ENCODE measurements around the gene DLG5.
"Not testable (repeated sequence)": the region's sequence is repeated elsewhere in the genome, so short reads cannot be mapped to it uniquely, and the experiment has no call there.

Gene DLG5

DNA sequence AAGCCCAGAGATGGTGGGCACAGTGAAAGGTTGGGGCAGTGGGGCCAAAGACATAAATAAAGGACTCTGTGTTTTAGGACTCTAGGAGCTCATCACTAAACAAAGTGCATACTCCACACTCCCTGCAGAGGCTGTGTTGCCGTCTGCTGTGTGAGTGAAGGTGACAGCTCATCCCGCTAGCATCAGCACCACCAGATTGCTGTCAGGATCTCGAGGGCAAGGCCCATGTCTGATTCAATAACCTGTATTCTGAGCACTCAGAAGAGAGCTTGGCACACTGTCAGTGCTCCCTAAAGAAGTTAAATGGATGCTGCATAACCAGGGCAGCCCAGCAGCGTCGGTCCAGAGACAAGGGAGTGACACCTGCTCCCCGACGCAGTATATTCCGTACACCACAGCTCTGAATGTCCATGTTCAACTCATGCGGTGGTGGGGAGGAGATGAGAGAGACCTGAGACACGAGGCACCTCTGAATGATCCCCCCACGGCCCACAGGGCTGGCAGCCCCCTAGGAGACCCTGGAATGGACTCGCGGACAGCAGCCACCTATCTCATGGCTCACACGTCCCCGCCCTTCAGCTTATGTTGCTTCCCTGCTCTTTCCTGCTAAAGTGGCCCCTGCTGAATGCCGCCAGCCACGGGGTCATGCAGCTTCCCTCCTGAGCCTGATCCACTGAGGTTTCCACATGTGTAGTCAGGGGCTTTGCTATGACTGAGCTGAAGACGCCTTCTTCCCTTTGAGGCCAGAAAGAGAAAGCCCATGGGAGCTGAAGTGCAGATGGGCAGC is 156.3 kb downstream of the DLG5 start:
- Histone ChIP-seq H3K27me3 (replicated peaks; ENCODE audit: control insufficient read depth, insufficient read depth, low read length) (no peaks in the 10 kb centered on the region), H3K9me3 (ENCODE audit: control insufficient read depth, low read length) (no peaks in the 10 kb centered on the region), H3K4me1 (ENCODE audit: control insufficient read depth, insufficient read depth, low read length) (no peaks in the 10 kb centered on the region), H3K4me3 (ENCODE audit: low read length) (no peak overlapping the region), H3K36me3 (ENCODE audit: control insufficient read depth, insufficient read depth, low read length, severe bottlenecking) (no peaks in the 10 kb centered on the region), H3K9ac (ENCODE audit: low read length) (no peak overlapping the region)
- DNase-seq (ENCODE audit: low read depth) = no peak

GRCh38 chr10:77768039-77768438 is 158.5 kb downstream of the DLG5 start:
- Histone ChIP-seq H3K4me1 (ENCODE audit: control insufficient read depth, insufficient read depth, low read length) (no peaks in the 10 kb centered on the region), H3K9ac (ENCODE audit: low read length) (no peak overlapping the region), H3K36me3 (ENCODE audit: control insufficient read depth, insufficient read depth, low read length, severe bottlenecking) (no peaks in the 10 kb centered on the region), H3K4me3 (ENCODE audit: low read length) (no peak overlapping the region), H3K27me3 (replicated peaks; ENCODE audit: control insufficient read depth, insufficient read depth, low read length) (no peaks in the 10 kb centered on the region), H3K9me3 (ENCODE audit: control insufficient read depth, low read length) (no peaks in the 10 kb centered on the region)
- DNase-seq (ENCODE audit: low read depth) = no peak

GRCh38 chr10:77763453-77764430 is 162.8 kb downstream of the DLG5 start:
- no peaks in the 10 kb centered on the region for H3K27me3 ChIP-seq (replicated peaks; ENCODE audit: control insufficient read depth, insufficient read depth, low read length)
- no peaks in the 10 kb centered on the region for H3K9me3 ChIP-seq (ENCODE audit: control insufficient read depth, low read length)
- no peak for DNase-seq (ENCODE audit: low read depth)
- H3K4me3 ChIP-seq (ENCODE audit: low read length) = no peak overlapping the region
- no peaks in the 10 kb centered on the region for H3K36me3 ChIP-seq (ENCODE audit: control insufficient read depth, insufficient read depth, low read length, severe bottlenecking)
- no peak overlapping the region for H3K9ac ChIP-seq (ENCODE audit: low read length)
- peaks cover 3% of the 10 kb centered on the region for H3K4me1 ChIP-seq (ENCODE audit: control insufficient read depth, insufficient read depth, low read length)

GRCh38 chr10:77758406-77758805 is 168.1 kb downstream of the DLG5 start:
- H3K4me3 ChIP-seq (ENCODE audit: low read length); H3K9me3 ChIP-seq (ENCODE audit: control insufficient read depth, low read length); H3K27me3 ChIP-seq (replicated peaks; ENCODE audit: control insufficient read depth, insufficient read depth, low read length); H3K9ac ChIP-seq (ENCODE audit: low read length); H3K36me3 ChIP-seq (ENCODE audit: control insufficient read depth, insufficient read depth, low read length, severe bottlenecking): not testable (repeated sequence)
- peak; percentile 24 for DNase-seq (ENCODE audit: low read depth)
- peaks cover 14% of the 10 kb centered on the region for H3K4me1 ChIP-seq (ENCODE audit: control insufficient read depth, insufficient read depth, low read length)

- Histone ChIP-seq H3K27me3 (replicated peaks; ENCODE audit: control insufficient read depth, insufficient read depth, low read length) (no peaks in the 10 kb centered on the region), H3K9me3 (ENCODE audit: control insufficient read depth, low read length) (no peaks in the 10 kb centered on the region), H3K4me1 (ENCODE audit: control insufficient read depth, insufficient read depth, low read length) (peaks cover 14% of the 10 kb centered on the region), H3K9ac (ENCODE audit: low read length) (peak overlapping the region; percentile 39), H3K36me3 (ENCODE audit: control insufficient read depth, insufficient read depth, low read length, severe bottlenecking) (no peaks in the 10 kb centered on the region), H3K4me3 (ENCODE audit: low read length) (peak overlapping the region; percentile 50)
- peak; percentile 91 for DNase-seq (ENCODE audit: low read depth)
These were observed 170.0 kb downstream of the DLG5 start for GRCh38 chr10:77756319-77757232.

DNA sequence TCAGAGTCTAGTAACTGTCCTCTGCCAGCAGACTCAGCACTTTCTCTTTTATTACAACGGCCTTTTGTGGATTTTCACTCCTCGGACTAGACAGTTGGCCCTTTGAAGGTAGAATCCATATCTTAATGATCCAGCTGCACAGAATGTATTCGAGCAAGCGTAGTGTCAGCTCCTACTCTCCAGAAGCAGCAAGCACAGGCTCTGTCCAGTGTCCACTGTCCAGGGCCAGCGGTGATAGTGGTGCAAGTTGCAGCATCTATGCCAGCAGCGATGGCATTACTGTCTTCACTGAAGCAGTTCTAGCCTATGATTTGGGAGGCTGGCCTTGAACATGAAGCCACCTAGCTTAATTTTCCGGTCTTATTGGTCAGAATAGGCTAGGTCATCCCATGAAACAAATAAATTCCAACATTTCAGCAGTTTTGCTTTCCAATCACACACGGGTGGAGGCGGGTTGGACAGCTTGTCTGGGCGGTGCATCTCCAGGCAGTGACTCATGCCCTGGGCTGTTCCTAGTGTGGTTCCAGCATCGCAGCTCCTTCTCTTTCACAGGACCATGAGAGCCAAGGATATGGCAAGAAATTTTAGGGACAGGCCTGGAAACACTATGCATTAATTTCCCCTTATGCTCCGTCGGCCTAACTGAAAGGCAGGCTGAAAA is 180.4 kb downstream of the DLG5 start:
- Histone ChIP-seq H3K36me3 (ENCODE audit: control insufficient read depth, insufficient read depth, low read length, severe bottlenecking) (no peaks in the 10 kb centered on the region), H3K4me1 (ENCODE audit: control insufficient read depth, insufficient read depth, low read length) (peaks cover 33% of the 10 kb centered on the region), H3K9me3 (ENCODE audit: control insufficient read depth, low read length) (peaks cover 9% of the 10 kb centered on the region), H3K27me3 (replicated peaks; ENCODE audit: control insufficient read depth, insufficient read depth, low read length) (no peaks in the 10 kb centered on the region), H3K4me3 (ENCODE audit: low read length) (peak overlapping the region; percentile 51), H3K9ac (ENCODE audit: low read length) (peak overlapping the region; percentile 67)
- peak; percentile 42 for DNase-seq (ENCODE audit: low read depth)

DNA sequence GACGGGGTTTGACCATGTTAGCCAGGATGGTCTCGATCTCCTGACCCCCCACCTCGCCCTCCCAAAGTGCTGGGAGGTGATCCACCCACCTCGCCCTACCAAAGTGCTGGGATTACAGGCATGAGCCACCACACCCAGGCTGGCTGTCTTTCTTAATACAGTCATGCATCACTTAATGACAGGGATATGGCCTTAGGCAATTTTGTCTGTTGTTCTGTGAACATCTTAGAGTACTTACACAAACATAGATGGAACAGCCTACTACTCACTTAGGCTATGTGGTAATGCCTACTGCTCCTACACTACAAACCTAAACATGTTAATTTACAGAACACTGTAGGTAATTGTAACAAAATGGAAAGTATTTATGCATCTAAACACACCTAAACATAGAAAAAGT is 182.3 kb downstream of the DLG5 start:
- Histone ChIP-seq H3K27me3 (replicated peaks; ENCODE audit: control insufficient read depth, insufficient read depth, low read length) (no peaks in the 10 kb centered on the region), H3K9me3 (ENCODE audit: control insufficient read depth, low read length) (peaks cover 7% of the 10 kb centered on the region), H3K36me3 (ENCODE audit: control insufficient read depth, insufficient read depth, low read length, severe bottlenecking) (no peaks in the 10 kb centered on the region), H3K4me1 (ENCODE audit: control insufficient read depth, insufficient read depth, low read length) (peaks cover 34% of the 10 kb centered on the region), H3K9ac (ENCODE audit: low read length) (no peak overlapping the region), H3K4me3 (ENCODE audit: low read length) (no peak overlapping the region)
- DNase-seq (ENCODE audit: low read depth) = no peak

- H3K9me3 ChIP-seq (ENCODE audit: control insufficient read depth, low read length) = peaks cover 6% of the 10 kb centered on the region
- no peak overlapping the region for H3K4me3 ChIP-seq (ENCODE audit: low read length)
- H3K36me3 ChIP-seq (ENCODE audit: control insufficient read depth, insufficient read depth, low read length, severe bottlenecking) = no peaks in the 10 kb centered on the region
- DNase-seq (ENCODE audit: low read depth) = no peak
- H3K27me3 ChIP-seq (replicated peaks; ENCODE audit: control insufficient read depth, insufficient read depth, low read length) = no peaks in the 10 kb centered on the region
- H3K4me1 ChIP-seq (ENCODE audit: control insufficient read depth, insufficient read depth, low read length) = peaks cover 54% of the 10 kb centered on the region
- no peak overlapping the region for H3K9ac ChIP-seq (ENCODE audit: low read length)
These were observed 184.4 kb downstream of the DLG5 start for GRCh38 chr10:77742172-77742571.

DNA sequence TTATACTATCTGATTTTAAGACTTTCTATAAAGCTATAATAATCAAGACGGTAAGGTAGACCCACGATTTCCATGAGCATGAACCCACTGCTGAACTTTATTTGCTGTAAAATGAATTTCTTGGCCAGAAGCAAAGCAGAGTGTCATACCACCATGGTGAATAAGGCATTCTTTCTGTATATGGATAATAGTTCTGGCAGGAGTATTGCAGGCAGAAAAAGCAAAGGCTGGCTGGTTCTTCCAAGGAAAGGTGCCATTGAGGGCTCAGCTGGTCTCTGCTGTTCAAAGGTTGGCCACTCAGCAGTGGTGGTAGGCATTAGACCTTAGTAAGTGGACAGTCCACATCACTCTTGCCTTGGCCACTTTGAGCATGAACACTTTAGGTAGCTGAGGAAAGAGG is 184.8 kb downstream of the DLG5 start:
- Histone ChIP-seq H3K27me3 (replicated peaks; ENCODE audit: control insufficient read depth, insufficient read depth, low read length) (no peaks in the 10 kb centered on the region), H3K4me1 (ENCODE audit: control insufficient read depth, insufficient read depth, low read length) (peaks cover 54% of the 10 kb centered on the region), H3K9me3 (ENCODE audit: control insufficient read depth, low read length) (peaks cover 6% of the 10 kb centered on the region), H3K36me3 (ENCODE audit: control insufficient read depth, insufficient read depth, low read length, severe bottlenecking) (no peaks in the 10 kb centered on the region), H3K4me3 (ENCODE audit: low read length) (no peak overlapping the region), H3K9ac (ENCODE audit: low read length) (no peak overlapping the region)
- DNase-seq (ENCODE audit: low read depth) = peak; percentile 55

Measured in adipocyte (in vitro differentiated cells).